Measurements from ENCODE around the gene MEGF6. TPM values are rescaled to one million over a fixed set of nuclear protein-coding genes. Genes with fewer than 3 reads are reported as not detected.
A peak's percentile ranks its signal among the peaks of the same experiment; 100 is the strongest.

Gene MEGF6
- total and polyA plus RNA-seq, 9 of the 15 experiments (the other 6 are each of a cell fraction or from before 2014, with no cell fraction given): 0.03 to 1.7 (median 0.24) TPM; not detected in 3

GRCh38 chr1:3483801-3484444 is 127.4 kb downstream of the MEGF6 start (continued):
- TF ChIP-seq, protein P1, sequence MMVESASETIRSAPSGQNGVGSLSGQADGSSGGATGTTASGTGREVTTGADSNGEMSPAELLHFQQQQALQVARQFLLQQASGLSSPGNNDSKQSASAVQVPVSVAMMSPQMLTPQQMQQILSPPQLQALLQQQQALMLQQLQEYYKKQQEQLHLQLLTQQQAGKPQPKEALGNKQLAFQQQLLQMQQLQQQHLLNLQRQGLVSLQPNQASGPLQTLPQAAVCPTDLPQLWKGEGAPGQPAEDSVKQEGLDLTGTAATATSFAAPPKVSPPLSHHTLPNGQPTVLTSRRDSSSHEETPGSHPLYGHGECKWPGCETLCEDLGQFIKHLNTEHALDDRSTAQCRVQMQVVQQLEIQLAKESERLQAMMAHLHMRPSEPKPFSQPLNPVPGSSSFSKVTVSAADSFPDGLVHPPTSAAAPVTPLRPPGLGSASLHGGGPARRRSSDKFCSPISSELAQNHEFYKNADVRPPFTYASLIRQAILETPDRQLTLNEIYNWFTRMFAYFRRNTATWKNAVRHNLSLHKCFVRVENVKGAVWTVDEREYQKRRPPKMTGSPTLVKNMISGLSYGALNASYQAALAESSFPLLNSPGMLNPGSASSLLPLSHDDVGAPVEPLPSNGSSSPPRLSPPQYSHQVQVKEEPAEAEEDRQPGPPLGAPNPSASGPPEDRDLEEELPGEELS (CRISPR knock-in tag; IDR thresholded peaks at IDR 0.05; ENCODE audit: borderline replicate concordance): no peak
- TF ChIP-seq LCOR (CRISPR knock-in tag; IDR thresholded peaks at IDR 0.05): no peak
- TF ChIP-seq, protein P2, sequence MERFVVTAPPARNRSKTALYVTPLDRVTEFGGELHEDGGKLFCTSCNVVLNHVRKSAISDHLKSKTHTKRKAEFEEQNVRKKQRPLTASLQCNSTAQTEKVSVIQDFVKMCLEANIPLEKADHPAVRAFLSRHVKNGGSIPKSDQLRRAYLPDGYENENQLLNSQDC (CRISPR knock-in tag; IDR thresholded peaks at IDR 0.05): no peak
- TF ChIP-seq JUND (IDR thresholded peaks at IDR 0.05; ENCODE audit: borderline replicate concordance, low read depth, low read length): peak; percentile 11; the same call in 1 of the 2 replicates
- TF ChIP-seq JUND (tag; IDR thresholded peaks at IDR 0.05; ENCODE audit: borderline replicate concordance, low read depth, low read length): no peak
- no peak for TF ChIP-seq ERF (CRISPR knock-in tag; IDR thresholded peaks at IDR 0.05)
- TF ChIP-seq, protein P3, sequence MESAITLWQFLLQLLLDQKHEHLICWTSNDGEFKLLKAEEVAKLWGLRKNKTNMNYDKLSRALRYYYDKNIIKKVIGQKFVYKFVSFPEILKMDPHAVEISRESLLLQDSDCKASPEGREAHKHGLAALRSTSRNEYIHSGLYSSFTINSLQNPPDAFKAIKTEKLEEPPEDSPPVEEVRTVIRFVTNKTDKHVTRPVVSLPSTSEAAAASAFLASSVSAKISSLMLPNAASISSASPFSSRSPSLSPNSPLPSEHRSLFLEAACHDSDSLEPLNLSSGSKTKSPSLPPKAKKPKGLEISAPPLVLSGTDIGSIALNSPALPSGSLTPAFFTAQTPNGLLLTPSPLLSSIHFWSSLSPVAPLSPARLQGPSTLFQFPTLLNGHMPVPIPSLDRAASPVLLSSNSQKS (CRISPR knock-in tag; IDR thresholded peaks at IDR 0.05): no peak
- no peak for TF ChIP-seq NFRKB (IDR thresholded peaks at IDR 0.05; ENCODE audit: low read depth)
- TF ChIP-seq, protein P4, sequence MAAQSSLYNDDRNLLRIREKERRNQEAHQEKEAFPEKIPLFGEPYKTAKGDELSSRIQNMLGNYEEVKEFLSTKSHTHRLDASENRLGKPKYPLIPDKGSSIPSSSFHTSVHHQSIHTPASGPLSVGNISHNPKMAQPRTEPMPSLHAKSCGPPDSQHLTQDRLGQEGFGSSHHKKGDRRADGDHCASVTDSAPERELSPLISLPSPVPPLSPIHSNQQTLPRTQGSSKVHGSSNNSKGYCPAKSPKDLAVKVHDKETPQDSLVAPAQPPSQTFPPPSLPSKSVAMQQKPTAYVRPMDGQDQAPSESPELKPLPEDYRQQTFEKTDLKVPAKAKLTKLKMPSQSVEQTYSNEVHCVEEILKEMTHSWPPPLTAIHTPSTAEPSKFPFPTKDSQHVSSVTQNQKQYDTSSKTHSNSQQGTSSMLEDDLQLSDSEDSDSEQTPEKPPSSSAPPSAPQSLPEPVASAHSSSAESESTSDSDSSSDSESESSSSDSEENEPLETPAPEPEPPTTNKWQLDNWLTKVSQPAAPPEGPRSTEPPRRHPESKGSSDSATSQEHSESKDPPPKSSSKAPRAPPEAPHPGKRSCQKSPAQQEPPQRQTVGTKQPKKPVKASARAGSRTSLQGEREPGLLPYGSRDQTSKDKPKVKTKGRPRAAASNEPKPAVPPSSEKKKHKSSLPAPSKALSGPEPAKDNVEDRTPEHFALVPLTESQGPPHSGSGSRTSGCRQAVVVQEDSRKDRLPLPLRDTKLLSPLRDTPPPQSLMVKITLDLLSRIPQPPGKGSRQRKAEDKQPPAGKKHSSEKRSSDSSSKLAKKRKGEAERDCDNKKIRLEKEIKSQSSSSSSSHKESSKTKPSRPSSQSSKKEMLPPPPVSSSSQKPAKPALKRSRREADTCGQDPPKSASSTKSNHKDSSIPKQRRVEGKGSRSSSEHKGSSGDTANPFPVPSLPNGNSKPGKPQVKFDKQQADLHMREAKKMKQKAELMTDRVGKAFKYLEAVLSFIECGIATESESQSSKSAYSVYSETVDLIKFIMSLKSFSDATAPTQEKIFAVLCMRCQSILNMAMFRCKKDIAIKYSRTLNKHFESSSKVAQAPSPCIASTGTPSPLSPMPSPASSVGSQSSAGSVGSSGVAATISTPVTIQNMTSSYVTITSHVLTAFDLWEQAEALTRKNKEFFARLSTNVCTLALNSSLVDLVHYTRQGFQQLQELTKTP (IDR thresholded peaks at IDR 0.05; ENCODE audit: low read depth in 1 of 2, partially characterized antibody in 2 of 2): no peak
- no peak for TF ChIP-seq BRF2 (IDR thresholded peaks at IDR 0.05; ENCODE audit: borderline replicate concordance, insufficient read depth, insufficient read length)
- TF ChIP-seq PURB (CRISPR knock-in tag; IDR thresholded peaks at IDR 0.05; ENCODE audit: low read depth): no peak
- no peak for TF ChIP-seq TARDBP (IDR thresholded peaks at IDR 0.05)
- TF ChIP-seq SNIP1 (IDR thresholded peaks at IDR 0.05; ENCODE audit: low read depth): no peak
- TF ChIP-seq, protein P5, sequence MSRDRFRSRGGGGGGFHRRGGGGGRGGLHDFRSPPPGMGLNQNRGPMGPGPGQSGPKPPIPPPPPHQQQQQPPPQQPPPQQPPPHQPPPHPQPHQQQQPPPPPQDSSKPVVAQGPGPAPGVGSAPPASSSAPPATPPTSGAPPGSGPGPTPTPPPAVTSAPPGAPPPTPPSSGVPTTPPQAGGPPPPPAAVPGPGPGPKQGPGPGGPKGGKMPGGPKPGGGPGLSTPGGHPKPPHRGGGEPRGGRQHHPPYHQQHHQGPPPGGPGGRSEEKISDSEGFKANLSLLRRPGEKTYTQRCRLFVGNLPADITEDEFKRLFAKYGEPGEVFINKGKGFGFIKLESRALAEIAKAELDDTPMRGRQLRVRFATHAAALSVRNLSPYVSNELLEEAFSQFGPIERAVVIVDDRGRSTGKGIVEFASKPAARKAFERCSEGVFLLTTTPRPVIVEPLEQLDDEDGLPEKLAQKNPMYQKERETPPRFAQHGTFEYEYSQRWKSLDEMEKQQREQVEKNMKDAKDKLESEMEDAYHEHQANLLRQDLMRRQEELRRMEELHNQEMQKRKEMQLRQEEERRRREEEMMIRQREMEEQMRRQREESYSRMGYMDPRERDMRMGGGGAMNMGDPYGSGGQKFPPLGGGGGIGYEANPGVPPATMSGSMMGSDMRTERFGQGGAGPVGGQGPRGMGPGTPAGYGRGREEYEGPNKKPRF (IDR thresholded peaks at IDR 0.05; ENCODE audit: low read depth, low read length): no peak
- no peak for TF ChIP-seq PRMT5 (CRISPR knock-in tag; IDR thresholded peaks at IDR 0.05)
- no peak for TF ChIP-seq ADNP (tag; IDR thresholded peaks at IDR 0.05)
- no peak for TF ChIP-seq LARP7 (IDR thresholded peaks at IDR 0.05)
- no peak for TF ChIP-seq ZNF239 (CRISPR knock-in tag; IDR thresholded peaks at IDR 0.05)

Measured in K562 (cell line).